Daoy (cell line): Measurements from ENCODE around the gene NAMPT. TPM values are rescaled to one million over a fixed set of nuclear protein-coding genes. Genes with fewer than 3 reads are reported as not detected.
"Not testable (repeated sequence)": the region's sequence is repeated elsewhere in the genome, so short reads cannot be mapped to it uniquely, and the experiment has no call there.

ENCODE experiments used
- DNase-seq: peaks from one replicate; pipeline ENCODE4 v3.0.0-alpha.2; 2015; ENCODE audit warnings: low read depth
- total RNA-seq: library from RNA; depleted of rRNA; stranded (reverse); fragments of >200 nt; shearing (Covaris generic); gene quantifications from 2 replicates; pipeline ENCODE4 v1.2.3, GENCODE V29; 2014

Gene NAMPT
- total RNA-seq, 1 experiment from 2014 or later = 169 TPM

- no peak for DNase-seq
These were observed 52.8 kb downstream of the NAMPT start for GRCh38 chr7:106231856-106232490.

- DNase-seq = no peak
These were observed 58.9 kb downstream of the NAMPT start for GRCh38 chr7:106225856-106226255.

GRCh38 chr7:106224797-106225196, 60.0 kb downstream of the NAMPT start:
- DNase-seq = no peak

GRCh38 chr7:106223156-106223555, 61.6 kb downstream of the NAMPT start:
- no peak for DNase-seq

- DNase-seq = no peak
These were observed 62.2 kb downstream of the NAMPT start for GRCh38 chr7:106222545-106222944.

DNA sequence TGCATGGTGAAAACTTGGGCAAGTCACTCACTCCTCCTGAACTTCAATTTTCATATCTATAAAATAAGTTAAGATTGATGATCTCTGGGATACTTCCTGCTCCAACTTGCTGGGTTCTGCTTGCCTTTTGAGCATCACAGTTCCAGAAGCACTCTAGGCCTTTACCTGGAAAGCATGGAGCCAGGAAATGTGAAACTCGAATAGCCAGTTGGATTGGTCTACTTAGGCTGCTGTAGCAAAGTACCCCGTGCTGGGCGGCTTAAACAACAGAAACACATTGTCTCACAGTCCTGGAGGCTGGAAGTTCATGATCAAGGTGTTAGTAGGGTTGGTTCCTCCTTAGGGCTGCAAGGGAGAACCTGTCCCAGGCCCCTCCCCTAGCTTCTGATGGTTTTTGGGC, 64.5 kb downstream of the NAMPT start:
- no peak for DNase-seq

- no peak for DNase-seq
These were observed 65.6 kb downstream of the NAMPT start for GRCh38 chr7:106219170-106219569.

- DNase-seq = no peak
These were observed 66.2 kb downstream of the NAMPT start for GRCh38 chr7:106218546-106218945.

- peak; percentile 87 for DNase-seq
These were observed 67.8 kb downstream of the NAMPT start for GRCh38 chr7:106216923-106217542.

- peak; percentile 98 for DNase-seq
These were observed 68.3 kb downstream of the NAMPT start for GRCh38 chr7:106216517-106216922.

DNA sequence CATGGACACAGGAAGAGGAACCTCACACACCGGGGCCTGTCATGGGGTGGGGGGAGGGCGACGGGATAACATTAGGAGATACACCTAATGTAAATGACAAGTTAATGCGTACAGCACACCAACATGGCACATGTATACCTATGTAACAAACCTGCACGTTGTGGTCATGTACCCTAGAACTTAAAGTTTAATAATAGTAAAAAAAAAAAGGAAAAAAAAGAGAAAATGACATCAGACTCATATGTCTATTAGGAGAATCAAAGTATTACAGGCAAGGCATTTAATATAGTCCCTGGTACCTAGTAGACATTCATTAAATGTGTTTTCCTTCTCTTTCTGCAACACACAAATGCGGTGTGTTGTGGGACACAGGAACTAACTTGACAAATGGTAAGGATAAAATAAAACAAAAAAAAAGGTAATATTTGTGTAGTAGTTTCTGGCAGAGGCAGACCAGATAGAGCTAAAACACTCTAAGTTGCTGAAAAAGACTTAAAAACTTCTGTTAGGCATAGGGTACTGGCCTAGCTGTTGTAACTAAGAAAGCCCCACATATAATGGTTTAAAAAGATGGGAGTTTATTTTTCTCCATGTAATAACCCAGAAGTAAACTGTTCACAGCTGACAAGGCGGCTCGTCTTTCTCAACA, 68.8 kb downstream of the NAMPT start:
- DNase-seq = no peak

DNA sequence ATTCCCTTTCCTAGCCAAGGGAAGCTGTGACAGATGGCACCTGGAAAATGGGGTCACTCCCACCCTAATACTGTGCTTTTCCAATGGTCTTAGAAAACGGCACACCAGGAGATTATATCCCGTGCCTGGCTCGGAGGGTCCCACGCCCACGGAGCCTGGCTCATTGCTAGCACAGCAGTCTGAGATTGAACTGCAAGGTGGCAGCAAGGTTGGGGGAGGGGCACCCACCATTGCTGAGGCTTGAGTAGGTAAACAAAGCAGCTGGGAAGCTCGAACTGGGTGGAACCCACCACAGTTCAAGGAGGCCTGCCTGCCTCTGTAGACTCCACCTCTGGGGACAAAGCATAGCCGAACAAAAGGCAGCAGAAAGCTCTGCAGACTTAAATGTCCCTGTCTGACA, 75.8 kb downstream of the NAMPT start:
- not testable (repeated sequence) for DNase-seq

DNA sequence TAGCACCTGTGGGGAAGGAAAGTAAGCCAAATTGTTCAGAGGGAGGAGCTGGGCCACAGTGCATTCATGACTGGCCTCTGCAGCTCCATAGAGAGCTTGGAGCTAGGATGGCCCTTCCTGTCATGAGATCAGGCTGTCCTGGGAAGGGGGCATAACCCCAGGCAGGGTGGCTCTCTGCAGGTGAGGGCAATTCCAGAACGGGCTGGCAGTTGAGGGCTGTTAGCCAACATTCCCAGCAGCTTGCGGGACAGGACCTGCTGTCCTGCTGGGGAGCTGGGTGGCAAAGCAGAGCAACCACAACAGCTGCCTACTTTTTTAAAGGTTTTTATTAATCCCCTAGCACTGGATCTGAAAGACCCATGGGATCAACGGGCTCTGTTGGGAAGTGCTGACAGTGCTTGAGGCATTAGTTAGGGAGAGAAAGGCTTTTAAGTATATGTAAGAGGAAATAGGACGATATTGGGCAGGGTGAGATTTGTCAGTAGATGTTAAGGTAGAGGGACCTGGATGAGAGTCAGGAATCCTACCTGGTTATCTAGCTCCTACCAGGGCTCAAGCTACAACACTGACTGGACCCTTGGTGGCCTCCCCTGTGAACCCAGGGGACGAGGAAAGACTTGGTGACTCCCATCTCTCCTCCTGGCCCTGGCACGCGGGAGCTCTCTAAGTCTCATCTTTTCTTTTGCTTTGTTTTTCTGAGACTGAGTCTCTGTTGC, 77.8 kb downstream of the NAMPT start:
- no peak for DNase-seq

GRCh38 chr7:106205621-106206222, 79.1 kb downstream of the NAMPT start:
- DNase-seq = peak; percentile 84

DNA sequence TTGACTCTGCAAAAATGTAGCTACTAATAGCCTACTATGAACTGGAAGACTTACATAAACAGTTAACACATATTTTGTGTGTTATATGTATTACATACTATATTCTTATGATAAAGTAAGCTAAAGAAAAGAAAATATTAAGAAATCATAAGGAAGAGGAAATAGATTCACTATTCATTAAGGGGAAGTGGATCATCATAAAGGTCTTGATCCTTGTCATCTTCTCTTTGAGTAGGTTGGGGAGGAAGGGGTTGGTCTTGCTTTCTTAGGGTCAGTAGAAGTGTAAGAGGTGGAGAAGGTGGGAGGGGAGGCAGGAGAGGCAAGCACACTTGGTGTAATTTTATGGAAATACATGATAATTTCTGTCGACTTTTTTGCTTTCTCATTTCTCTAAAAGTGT, 81.3 kb downstream of the NAMPT start:
- no peak for DNase-seq

- no peak for DNase-seq
These were observed 83.6 kb downstream of the NAMPT start for GRCh38 chr7:106201164-106201563.

- DNase-seq = no peak
These were observed 84.9 kb downstream of the NAMPT start for GRCh38 chr7:106199813-106200364.

GRCh38 chr7:106199024-106199423, 85.8 kb downstream of the NAMPT start:
- no peak for DNase-seq
